GM12892 (cell line): Measurements from ENCODE around the gene DPP6.

ENCODE experiments used
- DNase-seq: peaks from one replicate; pipeline ENCODE4 v3.0.0; 2011; ENCODE audit not compliant: insufficient read length
- FAIRE-seq: peaks from 2 replicates; lab custom pipeline; 2011; peaks lifted over from hg19 to GRCh38; lab: Jason Lieb, UNC
- POLR2A ChIP-seq: IDR thresholded peaks from 2 replicates; pipeline ENCODE4 v1.6.1; 2011; ENCODE audit warnings: low read depth, low read length, control low read depth
- POLR2AphosphoS5 ChIP-seq: IDR thresholded peaks from 2 replicates; pipeline ENCODE4 v1.6.1; 2011; ENCODE audit warnings: low read depth, low read length, control low read depth
- TAF1 ChIP-seq: IDR thresholded peaks from 2 replicates; pipeline ENCODE4 v1.6.1; 2011; ENCODE audit warnings: low read depth, mild to moderate bottlenecking, control low read depth, low read length, borderline replicate concordance

DPP6 gene

DNA sequence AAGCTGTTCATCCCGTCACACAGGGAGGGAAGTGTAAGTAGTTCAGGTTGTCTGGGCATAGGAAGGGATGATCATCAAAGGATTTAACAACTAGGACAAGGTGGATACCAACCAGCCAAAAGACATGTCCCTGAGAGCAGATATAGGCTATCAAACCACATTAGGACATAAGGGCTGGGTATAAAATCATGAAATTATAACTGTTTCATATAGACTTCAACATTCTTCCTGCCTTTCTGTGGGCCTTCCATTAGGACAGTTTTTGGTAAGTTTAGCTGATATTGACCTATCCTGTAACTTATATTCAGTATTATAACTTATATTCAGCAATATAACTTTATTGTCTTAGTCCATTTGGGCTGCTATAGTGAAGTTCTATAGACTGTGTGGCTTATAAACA, 759.8 kb downstream of the DPP6 start:
- TF ChIP-seq POLR2A: no peak
- no peak for TF ChIP-seq POLR2AphosphoS5
- TF ChIP-seq TAF1: no peak
- DNase-seq: no peak
- FAIRE-seq: no peak

DNA sequence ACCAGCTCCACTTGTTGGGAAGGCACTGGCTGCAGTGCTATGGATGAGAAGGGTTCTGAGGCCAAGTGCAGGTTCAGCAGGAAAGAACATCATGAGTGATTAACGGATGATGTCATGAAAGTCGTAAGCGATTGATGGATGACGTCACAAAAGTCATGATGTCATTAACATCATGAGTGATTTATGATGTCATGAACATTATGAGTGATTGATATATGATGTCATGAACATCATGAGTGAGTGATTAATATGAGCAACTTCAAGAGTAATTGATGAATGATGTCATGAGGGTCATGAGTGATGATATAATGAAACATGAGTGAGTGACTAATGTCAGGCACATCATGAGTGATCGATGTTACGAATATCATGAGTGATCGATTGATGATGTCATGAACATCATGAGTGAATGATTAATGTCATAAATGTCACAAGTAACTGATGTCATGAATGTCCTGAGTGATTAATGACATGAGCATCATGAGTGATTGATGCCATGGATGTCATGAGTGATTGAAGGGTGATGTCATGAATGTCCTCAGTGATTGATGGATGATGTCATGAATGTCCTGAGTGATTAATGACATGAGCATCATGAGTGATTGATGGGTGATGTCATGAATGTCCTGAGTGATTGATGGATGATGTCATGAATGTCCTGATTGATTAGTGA, 765.2 kb downstream of the DPP6 start:
- no peak for FAIRE-seq
- no peak for TF ChIP-seq POLR2AphosphoS5
- TF ChIP-seq TAF1: no peak
- TF ChIP-seq POLR2A: no peak
- DNase-seq: no peak

DNA sequence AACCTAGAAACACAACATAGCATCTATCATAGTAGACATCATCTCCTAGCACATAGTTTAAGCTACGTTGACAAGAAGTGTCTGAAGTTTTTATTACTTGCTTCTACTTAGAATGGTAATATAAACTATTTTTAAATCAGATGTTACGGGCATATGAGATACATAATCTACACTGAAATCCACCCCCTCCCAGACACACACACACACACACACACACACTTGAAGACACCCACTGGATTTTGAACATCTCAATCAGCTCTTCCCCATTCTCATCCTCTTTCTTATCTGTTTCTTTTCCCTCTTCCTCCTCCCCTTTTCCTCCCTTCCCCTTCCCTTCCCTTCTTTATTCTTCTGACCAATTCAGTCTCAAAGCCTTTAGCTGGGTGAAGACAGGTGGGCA, 774.8 kb downstream of the DPP6 start:
- TF ChIP-seq POLR2A: no peak
- TF ChIP-seq POLR2AphosphoS5: no peak
- TF ChIP-seq TAF1: no peak
- DNase-seq (no peak), FAIRE-seq (no peak)

DNA sequence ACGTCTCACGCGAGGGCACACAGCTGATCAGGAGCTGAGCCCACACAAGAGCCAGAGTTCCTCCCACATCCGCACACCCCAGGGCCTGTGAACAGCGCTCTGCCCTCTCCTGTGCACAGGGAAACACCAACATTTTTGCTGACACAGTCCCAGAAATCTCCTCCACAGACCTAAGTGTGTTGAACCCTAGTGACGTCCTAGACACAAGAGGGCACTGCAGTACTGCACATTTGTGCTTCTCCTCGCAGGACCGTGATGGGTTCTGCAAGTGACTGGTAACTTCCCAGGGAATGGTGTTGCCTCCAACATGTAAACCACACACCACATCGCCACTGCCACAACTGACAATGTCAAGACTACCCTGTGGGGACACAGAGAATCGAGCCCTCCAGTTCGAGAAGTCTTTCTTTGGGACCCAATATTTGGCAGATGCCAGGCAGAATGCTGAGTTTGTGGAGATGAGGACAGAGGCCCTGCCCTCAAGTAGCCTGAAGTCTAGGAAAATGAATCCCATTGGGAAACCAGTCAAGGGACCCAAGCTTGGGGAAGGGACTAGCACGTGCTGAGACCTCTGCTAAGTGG, 780.5 kb downstream of the DPP6 start:
- DNase-seq (no peak), FAIRE-seq (no peak)
- TF ChIP-seq POLR2AphosphoS5: no peak
- TF ChIP-seq POLR2A: no peak
- TF ChIP-seq TAF1: no peak

DNA sequence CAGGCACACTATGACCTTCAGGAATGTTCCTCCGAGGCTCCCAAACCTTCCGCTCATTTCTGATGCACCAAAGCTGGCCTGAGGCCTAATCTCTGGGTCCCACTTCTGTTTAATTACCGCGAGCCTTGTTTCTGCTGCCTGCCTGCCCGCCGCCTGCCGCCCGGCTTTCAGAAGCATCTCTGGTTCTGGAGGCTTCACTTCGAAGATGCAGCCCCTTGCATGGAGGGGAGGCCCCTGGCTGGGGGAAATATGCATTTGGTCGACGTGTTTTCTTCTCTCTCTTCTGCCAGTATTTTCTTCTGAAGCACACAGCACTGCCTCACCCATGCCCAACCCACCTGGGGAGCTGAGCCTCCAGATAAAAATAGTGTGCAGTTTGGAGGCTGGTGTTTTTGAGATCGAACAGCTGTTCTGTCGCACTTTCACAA, 783.8 kb downstream of the DPP6 start:
- FAIRE-seq: no peak
- DNase-seq: no peak
- no peak for TF ChIP-seq TAF1
- no peak for TF ChIP-seq POLR2AphosphoS5
- TF ChIP-seq POLR2A: no peak

DNA sequence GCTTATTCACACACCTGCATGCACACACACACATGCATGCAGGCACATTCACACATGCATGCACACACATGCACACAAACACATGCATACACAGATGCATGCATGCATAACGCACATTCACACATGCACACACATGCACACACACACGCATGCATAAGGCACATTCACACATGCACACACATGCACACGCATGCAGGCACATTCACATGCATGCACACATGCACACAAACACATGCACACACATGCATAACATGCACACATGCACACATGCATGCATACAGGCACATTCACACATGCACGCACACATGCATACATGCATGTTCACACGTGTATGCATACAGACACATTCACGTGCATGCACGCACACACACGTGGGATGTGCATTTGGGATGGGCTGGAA, 784.9 kb downstream of the DPP6 start:
- FAIRE-seq (no peak), DNase-seq (no peak)
- no peak for TF ChIP-seq POLR2A
- TF ChIP-seq TAF1: no peak
- TF ChIP-seq POLR2AphosphoS5: no peak

DNA sequence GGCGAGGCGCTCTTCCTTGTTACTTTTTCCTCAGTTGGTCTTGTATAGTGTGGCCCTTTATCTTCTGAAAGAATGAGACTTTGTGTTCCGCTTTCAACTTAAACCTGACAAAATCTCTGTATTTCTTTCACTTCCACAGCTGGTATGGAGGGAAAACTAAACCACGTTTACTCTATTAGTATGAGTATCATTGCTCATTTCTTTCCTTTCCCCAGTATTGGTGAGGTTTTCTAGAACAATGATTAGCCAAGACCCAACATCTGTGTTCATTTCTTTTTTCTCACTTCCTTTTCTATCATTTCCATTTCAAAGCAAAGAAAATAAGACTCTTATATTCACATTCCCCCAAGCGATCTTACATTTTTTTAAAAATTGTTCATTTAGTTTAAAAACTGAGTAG, 785.4 kb downstream of the DPP6 start:
- DNase-seq: no peak
- no peak for TF ChIP-seq POLR2AphosphoS5
- TF ChIP-seq POLR2A: no peak
- no peak for TF ChIP-seq TAF1
- no peak for FAIRE-seq

DNA sequence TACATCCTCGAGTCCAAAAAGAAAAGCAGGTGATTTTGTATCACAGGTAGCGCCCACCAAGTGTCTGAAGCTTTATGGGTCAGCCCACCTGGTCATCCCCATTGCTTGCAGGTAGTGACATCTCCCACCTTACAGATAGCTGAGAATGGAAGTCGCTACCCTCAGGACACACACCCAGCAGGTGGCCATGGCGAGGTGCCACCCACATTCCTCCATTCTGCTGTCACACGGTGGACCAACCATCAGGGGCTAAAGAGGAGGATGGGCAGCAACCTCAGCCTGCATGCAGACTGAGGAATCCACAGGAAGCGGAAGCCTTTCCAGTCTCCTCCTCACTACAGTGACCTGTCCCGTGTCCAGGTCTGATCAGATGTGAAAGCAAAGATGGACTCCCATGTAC, 787.9 kb downstream of the DPP6 start:
- TF ChIP-seq TAF1 (no peak), POLR2AphosphoS5 (no peak), POLR2A (no peak)
- no peak for DNase-seq
- FAIRE-seq: no peak

DNA sequence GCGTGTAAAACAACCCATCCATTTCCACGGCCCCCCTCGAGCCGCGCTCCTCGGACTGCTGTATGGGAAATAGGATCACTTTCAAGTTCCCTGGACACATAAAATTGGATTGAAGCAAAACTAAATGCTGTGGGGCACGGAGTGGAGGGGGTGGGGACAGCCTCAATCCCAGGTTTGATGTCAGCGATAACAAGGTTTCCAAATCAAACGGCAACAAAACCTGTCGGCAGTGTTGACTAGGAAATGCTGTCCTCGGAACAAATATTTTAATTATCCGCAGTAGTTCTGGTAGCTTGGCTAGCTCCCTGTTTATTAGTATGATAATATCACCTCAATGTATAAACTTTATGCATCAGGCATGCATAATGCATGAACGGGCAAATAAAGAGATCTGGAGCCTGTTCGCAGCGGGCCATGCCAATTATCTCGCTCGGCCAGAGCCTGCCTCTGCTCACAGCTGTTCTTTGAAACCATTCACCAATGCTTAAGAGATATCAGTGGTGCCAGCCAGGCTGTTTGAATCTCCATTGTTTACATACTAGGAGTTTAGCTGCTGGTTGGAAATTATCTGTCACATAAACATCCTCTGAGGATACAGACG, 789.6 kb downstream of the DPP6 start:
- no peak for TF ChIP-seq POLR2A
- DNase-seq (no peak), FAIRE-seq (no peak)

DNA sequence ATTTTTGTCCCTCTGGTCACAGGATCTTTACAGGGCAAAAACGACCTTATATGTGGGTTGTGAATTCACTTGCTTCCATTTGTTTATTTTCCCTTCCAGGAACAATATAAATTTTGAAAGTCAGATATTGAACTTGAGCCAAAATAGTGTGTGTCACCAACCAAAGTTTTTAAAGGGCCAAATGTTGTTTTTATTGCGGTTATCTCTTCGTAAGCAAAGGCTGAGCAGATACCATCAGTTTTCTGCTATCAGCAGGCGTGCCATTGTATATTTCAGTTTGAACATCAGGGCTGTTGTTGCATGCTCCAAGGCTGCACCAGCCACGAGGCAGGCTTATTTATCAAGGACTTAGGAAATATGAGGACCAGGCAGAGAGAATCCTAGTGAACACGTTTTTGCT, 790.4 kb downstream of the DPP6 start:
- FAIRE-seq (no peak), DNase-seq (no peak)
- TF ChIP-seq POLR2AphosphoS5: no peak
- TF ChIP-seq POLR2A: no peak
- TF ChIP-seq TAF1: no peak

DNA sequence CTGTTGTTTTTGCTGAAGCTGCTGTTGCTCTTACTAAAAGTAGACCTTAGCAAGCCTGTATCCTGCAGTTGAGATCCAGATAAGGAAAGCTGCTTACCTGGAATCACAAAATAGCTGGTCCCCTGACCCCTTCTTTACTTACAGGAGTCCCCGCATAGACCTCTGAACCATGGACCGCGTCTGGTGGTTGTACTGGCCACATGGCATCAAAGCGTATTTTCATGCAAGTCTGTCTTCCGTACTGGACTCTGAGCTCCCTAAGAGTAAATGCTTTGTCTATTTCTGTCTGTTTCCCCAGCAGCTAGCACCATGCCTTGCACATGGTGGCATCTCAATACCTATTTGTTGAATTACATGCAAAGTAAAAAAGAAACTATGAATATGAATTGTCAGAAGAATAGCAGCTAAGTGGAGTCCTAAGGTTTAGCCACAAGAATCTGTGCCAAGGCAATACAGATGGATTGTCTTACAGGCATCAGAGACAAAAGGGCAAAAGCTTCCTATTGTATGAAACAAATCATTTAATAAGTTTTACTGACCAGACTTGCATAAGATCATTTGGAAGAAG, 791.6 kb downstream of the DPP6 start:
- no peak for FAIRE-seq
- TF ChIP-seq TAF1 (no peak), POLR2A (no peak), POLR2AphosphoS5 (no peak)
- no peak for DNase-seq

DNA sequence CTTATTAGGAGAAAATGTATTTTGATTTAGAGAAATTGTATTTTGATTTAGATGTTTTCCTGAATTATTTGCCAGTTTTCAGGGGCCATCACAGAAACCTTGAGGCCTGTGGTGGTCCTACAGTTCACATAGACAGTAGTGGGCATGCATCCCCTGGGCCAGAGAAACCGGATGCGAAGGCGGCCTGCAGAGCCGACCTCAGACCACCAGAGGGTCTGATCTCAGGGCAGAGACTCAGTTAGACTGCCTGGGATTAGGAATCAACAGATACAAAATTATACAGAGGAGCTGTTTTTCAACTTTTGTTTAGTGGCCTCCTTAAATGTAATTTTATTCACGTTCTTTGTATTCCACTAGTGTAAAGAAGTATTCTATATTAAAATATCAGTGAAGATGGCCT, 792.3 kb downstream of the DPP6 start:
- FAIRE-seq (no peak), DNase-seq (no peak)
- TF ChIP-seq TAF1: no peak
- TF ChIP-seq POLR2A: no peak
- no peak for TF ChIP-seq POLR2AphosphoS5
